GM18505 (cell line): Measurements from ENCODE around the gene HOXB9.

Source experiments
- ATAC-seq: cut with Tn5 transposase; IDR thresholded peaks from one replicate; pipeline ENCODE4 v1.9.1; 2021; ENCODE audit not compliant: unreplicated experiment
- POLR2A ChIP-seq: IDR thresholded peaks from 4 replicates; pipeline ENCODE4 v1.6.1; 2011; ENCODE audit warnings: borderline replicate concordance; ENCODE audit not compliant: insufficient read depth, insufficient read length; ENCODE audit errors: extremely low read depth

The HOXB9 gene

DNA sequence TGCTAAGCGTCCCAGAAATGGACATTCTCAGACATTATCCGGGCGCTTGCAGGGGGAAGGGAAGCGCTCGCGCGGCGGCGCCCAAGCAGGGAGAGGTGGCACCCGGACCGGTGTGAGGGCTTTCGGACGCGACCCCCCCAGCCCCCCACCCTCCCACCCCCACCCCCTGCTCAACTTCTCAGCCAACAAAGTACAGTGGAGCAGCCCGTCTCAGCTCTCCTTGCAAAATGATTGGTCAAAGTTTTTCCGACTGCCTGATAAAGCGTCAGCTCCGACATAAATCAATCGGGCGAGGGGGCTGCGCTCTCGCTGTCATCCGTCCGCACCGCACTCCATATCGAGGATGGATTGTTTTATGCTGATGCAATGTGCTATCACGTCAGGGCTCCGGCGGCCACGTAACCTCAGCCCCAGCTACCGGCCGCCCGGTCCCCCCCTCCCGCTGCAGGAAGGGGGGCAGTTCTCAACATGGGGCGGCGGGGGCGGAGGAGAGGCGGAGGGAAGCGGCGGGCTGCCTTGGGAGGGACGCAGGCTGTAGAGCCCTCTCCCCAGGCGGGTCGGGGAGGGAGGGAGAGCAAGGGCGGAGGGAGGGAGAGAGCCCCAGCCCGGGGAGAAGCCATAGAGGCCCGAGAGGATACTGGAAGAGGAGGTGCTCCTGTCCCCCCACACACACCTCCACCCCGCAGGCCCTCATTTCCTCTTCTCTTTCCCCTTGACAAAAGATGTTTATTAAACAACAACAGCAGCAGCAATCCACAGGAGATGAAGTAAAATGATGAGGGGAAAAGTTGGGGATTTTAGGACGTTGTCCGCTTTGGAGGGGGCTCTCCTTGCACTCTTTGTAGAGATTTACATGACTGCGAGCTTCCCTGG, at the start of gene HOXB9:
TSS of gene HOXB9 (minus strand) at position 114 of the 873 bp plus-strand sequence. CDS start at position 25, 89 bp downstream.
- no peak for ATAC-seq
- TF ChIP-seq POLR2A: no peak

DNA sequence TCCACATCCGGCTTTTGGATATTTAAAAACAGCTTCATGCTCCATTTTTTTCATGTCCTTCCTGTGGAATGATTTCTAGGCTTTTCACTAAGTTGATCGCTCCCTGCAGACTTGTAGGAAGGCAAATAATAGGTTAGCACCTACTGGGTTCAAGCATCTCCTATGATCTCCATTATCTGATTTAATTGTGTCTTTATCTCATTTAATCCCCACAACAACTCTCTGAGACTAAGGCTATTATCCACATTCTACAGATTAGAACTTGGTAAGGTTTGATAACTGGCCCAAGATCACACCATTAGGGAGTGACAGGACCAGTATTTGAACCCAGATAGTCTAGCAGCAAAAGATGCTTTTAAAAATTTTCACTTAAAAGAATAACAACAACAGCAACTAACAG, 46.2 kb upstream of the HOXB9 start:
- no peak for TF ChIP-seq POLR2A
- no peak for ATAC-seq

DNA sequence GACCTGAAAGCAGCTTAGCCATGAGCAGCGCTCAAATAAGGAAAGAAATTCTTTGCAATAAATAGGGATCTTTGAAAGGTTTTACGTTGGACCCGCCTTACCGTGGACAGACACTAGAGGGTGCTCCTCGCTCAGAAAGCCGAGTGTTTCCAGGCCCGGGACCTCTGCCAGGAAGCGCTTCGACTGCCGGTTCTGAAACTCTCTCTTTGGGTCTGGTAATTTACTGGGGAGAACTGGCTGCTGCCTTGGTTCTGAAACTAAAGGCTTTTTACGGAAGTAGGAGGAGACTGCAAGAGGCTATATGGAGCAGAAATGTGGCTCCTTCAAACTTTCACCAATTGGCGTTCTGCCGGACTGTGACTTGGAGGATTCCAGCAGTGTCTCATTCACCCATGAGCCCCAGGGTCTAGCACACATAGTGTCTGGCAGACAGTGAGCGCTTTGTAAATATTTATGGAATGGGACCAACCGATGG, 45.6 kb upstream of the HOXB9 start:
- TF ChIP-seq POLR2A: no peak
- no peak for ATAC-seq

DNA sequence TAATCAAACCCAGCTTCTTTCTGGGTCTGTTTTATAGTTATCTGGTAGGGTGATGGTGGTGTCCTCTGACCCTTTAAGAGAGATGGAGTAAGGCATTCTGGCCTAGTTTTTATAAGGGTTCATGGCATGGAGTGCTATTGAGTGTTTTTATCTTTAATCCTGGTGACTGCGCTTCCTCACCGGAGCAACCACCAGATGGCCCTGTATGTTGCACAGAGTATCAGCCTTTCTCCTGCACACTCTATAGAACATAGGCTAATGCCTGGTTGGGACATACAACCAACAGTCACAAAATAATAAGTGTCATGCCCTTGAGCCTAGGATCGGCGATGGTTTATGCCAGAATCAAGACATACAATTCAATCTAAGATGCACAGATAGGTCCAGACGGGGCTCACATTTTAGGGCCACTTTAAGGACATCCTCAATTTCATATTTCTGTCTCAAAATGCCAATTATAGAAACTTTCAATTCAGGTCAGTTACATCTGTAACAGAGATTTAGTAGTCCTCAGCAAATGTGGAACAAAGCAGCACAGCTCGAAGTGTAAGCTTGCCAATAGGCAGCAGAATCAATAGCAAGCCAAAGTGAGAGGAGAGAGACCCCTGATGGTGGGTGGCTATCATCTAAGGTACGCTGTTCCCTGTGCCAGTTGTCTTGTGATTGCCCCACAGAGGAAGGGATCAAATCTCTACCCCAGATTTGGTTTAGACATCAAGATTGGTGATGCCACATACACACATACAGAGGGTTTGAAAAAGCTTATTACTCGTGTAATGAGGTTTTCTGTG, 37.2 kb upstream of the HOXB9 start:
- ATAC-seq: no peak
- TF ChIP-seq POLR2A: no peak

DNA sequence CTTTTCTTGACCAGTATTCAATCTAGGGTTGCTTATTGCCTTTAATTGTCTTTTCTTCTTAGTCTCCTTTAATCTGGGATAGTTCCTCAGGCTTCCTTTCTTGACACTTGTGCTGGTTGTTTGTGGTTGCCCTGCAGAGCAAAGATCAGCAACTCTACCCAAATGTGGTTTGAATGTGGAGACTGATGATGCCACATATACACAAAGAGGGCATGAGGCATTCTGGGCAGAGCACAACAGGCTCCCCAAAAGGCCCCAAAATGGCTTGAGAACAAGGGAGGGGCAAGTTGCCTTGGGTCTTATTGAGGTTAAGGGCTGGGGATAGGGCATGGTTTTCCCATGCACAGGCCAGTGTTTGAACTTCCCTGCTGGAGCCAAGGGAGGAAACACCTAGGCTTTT, 29.8 kb upstream of the HOXB9 start:
- no peak for TF ChIP-seq POLR2A
- ATAC-seq: no peak

DNA sequence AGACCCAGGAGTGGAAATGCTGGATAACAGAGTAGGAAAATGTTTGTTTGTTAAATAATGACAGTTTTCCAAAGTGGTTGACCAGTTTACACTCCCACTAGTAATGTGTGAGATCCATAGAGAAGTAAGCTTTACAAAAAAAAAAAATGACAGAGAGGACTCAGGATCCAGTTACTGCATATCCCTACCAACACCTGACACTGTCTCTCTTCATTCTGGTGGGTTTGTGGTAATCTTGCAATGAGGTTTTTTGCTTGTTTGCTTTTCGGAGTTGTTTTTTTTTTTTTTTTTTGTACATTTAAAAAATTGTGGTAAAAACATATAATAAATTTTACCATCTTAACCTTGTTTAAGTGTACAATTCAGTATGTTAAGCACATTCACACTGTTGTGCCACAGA, 23.6 kb upstream of the HOXB9 start:
- no peak for ATAC-seq
- no peak for TF ChIP-seq POLR2A

DNA sequence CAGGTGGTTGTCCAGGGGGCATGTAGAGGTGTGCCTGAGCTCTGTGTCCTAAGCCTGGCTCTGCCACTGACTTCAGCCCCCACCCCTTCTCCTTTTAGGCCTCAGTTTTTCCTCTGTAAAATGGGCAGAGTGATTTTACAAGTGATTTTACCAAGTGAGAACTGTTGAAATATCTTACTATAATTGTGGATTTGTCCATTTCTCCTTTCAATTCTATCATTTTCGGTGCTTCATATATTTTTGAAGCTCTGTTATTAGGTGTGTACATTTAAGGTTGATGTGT, 21.7 kb upstream of the HOXB9 start:
- no peak for TF ChIP-seq POLR2A
- no peak for ATAC-seq

DNA sequence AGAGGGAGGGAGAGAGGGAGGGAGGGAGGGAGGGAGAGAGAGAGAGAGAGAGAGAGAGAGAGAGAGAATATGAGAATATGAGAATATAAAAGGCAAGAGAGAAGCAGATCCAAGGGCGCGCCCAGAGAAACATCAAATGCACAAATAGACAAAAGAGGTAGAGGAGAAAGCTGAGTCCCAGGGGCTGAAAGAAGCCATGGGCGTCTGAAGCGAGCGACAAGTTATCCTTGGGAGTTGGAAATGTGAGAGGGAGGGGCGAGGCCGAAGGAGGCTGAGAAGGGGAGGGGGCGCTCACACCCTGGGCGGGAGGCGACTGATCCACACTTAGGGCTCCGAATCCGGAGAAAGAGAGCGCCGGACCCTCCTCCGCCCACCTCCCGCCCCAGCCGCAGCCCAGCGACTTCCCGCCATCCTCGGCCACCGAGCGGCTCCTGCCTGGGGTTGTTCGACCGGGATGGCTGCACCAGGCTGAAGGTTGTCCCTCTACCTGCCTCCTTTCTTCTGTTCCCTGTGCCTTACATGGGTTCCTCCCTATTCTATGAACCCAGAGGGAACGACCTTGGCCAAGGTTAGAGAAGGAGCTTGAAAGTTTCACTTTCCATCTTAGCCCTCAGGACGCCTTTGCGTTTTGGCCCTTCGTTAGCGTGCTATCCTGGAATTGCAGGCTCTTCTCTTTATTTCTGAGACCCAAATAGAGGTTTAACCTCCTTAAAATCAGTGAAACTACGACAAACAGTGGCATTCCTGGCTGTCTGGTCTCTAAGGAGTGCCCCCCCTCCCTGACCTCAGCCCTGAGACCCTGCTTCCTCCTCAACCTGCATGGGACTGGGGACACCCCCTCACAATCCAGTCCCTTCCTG, 21.2 kb upstream of the HOXB9 start:
- TF ChIP-seq POLR2A: no peak
- ATAC-seq: no peak

DNA sequence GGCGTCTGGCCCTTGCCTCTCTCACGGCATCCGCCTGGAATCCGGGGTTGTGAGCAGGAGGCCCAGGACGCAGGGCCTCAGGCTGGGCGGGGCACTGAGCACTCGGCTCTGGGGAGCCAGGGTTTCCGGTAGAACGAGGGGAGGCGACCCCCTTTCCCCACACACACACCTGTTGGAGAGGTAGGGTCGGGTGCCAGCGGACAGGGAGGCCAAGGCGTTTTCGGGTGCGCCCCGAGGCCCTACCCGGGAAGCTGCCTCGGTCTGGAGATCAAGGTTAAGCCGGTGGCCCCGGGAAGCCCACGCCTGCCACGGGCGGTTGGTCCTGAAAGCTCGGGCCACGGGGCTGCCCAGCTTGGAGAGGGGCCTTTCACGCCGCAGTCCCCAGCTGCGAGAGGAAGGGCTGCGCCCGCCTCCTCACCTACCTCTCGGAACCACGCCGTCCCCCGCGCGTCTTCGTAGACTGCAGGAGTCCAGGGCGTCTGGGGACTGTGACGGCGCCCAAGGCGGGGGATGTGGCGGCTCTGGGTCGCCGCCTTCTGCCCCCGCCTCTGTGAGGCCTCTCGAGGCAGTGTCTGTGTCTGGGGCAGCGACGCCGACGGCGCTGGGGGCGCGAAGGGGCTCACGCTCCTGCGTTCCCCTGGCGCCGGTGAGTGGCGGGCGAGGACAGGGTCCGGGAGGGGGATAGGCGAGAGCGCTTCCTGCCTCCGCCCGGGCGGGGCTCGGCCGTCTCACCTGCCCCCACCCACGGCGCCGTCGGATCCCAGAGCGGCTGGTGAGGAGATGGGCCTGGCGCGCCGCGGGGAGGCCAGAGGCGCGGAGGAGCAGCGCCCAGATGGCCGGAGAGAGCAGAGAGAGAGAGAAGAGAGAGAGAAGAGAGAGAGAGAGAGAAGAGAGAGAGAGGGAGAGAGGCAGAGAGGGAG, 20.3 kb upstream of the HOXB9 start:
- TF ChIP-seq POLR2A: no peak
- no peak for ATAC-seq

DNA sequence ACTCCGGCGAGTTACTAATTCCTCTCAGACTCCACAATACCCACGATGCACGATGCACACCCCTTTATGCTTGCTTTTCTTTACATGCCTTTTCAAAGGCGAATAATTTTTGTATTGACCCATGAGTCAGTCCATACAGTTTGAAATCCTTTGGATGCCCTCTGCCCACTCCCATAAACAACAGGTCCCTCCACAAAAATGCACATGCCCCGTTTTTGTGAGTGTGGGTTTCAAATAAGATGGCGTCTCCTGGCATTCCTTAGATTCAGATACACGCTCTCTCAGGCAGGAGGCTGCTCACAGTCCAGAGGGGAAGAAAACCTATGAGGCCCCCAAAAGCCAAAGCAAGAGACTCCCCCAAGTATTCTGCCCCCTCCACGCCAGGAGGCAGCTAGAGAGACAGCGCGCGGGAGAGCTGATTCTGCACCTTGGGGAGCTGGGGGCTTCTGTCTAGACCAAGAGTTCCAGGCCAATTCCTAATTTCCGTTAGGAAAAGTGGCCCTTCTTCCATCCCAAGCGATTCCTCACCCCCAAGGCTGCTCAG, 19.6 kb upstream of the HOXB9 start:
- TF ChIP-seq POLR2A: no peak
- ATAC-seq: no peak

DNA sequence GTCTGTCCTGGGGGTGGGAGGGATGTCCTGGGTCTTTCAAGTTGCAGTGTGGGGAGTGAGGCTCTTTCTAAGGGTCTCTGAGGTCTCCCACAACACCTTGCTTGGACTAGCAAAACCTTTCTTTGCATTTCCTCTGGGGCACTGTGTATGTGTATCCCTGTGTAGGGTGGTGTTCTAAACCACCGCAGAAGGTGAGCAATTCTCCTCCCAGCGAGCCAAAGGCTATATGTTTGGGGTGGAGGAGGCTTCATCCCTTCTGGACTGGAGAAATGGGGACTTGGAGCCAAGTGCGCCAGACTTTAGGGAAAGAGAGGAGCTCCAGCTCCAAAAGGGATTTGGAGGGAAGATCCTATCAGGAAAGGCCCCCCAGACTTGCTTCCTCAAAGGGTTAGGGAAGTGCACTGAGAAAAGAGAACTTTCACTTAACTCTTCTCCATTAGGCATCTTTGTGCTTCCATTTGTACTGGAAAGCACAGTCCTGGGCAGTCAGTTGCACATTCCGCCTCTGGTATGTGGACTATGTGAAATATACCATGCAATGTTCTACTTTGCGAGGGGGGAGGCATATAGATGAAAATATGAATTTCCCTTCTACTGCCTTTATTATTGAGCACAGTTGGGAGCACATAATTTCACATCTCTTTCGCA, 18.9 kb upstream of the HOXB9 start:
- ATAC-seq: no peak
- TF ChIP-seq POLR2A: no peak
